Measurements from ENCODE around the gene HPCA.

HPCA gene

GRCh38 chr1:32889731-32890278 lies 3.5 kb downstream of the HPCA start:
- no peak for DNase-seq (ENCODE audit: low read depth in 1 of 2, low spot score in 1 of 2)

DNA sequence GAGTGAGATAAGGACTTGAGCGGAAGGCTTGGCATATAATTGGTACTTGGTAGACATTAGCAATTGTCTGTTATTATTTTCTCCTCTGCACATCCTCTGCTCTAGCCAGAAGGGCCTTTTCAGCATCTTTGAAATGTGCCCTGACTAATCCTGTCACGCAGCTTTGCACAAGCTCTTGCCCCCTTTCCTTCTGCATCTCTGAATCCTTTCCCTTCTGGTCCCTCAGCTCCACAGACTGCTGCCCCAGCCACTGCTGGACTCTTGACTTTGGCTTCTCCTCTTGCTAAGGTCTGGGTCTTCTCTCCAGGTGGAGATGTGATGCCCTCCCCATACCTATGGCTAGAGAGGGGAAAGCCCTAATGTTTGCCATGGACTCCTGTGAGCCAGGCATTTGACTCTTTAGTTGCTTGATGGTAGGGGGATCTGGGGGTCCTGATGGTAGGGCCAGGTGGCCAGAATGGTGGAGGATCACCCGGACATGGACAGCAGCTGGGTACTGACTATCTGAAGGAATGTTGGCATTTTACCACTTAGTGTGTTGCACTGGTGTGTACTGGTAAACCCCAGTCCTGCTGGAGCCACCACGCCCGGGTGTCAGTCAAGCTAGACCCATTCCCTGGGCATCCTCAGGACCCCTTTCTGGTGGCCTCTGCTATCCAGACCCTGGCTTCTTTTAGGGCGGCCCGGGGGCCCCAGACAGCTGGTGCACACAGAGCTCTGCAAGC lies 4.4 kb downstream of the HPCA start:
- DNase-seq (ENCODE audit: low read depth in 1 of 2, low spot score in 1 of 2) = no peak

GRCh38 chr1:32891241-32891570 lies 4.9 kb downstream of the HPCA start:
- no peak for DNase-seq (ENCODE audit: low read depth in 1 of 2, low spot score in 1 of 2)

GRCh38 chr1:32891630-32892029 lies 5.3 kb downstream of the HPCA start:
- no peak for DNase-seq (ENCODE audit: low read depth in 1 of 2, low spot score in 1 of 2)

GRCh38 chr1:32892368-32893197 lies 6.3 kb downstream of the HPCA start:
- no peak for DNase-seq (ENCODE audit: low read depth in 1 of 2, low spot score in 1 of 2)

- no peak for DNase-seq (ENCODE audit: low read depth in 1 of 2, low spot score in 1 of 2)
These were observed 7.1 kb downstream of the HPCA start for GRCh38 chr1:32893198-32894018.

GRCh38 chr1:32894019-32894600 lies 7.8 kb downstream of the HPCA start:
- no peak for DNase-seq (ENCODE audit: low read depth in 1 of 2, low spot score in 1 of 2)

GRCh38 chr1:32894681-32895080 lies 8.4 kb downstream of the HPCA start:
- DNase-seq (ENCODE audit: low read depth in 1 of 2, low spot score in 1 of 2) = no peak

DNA sequence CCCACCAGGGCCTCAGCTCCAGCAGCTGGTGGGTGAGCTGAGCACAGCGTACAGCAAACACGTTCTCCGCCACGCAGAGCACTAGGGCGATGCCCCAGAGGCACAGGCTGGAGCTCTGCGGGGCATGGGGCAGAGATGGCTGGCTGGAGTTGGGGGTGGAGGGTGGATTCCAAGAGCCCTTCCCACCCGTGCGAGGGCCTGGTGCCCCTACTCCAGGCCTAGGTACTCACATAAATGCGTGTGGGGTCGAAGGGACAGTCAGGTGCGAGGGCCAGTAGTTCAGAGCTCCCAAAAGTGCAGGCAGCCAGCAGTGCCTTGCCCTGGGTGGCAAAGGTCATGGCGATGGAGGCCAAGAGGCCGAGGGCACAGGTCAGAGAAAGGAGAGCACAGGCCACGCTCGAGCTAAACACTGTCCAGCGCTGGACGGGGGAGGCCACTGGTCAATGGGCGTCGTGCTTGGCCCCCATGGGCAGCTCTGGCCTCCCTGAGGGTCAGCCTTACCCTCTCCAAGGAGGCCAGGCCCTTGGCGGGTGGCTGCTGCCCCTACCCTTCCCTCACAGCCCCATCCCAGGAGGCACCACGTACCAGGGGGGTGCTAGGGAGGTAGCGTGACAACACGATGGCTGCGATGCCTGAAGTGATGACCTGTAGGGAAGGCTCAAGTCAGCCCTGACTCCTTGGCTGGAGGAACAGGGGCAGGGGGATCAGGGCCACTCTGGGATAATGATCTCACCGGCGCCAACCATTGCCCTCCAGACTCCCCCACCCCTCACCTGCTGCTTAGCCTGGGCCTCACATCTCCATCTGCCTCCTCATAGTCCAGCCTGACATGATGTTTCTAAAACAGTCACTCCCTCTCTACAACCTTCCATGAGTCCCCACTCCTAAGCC lies 9.3 kb downstream of the HPCA start:
- no peak for DNase-seq (ENCODE audit: low read depth in 1 of 2, low spot score in 1 of 2)

DNA sequence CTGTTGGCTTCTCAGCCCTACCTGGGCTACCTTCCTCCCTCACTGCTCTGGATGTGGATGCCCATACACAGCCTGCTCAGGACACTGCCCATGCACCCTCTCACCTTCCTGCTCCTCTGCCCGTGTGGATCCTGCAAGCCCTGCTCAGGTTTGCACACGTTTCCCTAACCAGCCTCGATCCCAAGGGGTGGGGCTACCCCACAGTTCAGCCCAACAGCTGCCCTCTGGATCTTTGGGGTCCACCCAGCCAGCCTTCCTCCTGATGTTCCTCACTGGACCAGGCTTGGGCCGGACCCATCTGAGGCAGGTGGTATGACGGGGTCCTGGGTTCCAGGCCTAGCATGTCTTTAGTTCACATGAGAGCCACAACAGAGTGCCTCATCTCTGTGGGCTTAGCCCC lies 10.2 kb downstream of the HPCA start:
- no peak for DNase-seq (ENCODE audit: low read depth in 1 of 2, low spot score in 1 of 2)

- no peak for DNase-seq (ENCODE audit: low read depth in 1 of 2, low spot score in 1 of 2)
These were observed 11.1 kb downstream of the HPCA start for GRCh38 chr1:32897082-32898049.

GRCh38 chr1:32898056-32898455 lies 11.8 kb downstream of the HPCA start:
- no peak for DNase-seq (ENCODE audit: low read depth in 1 of 2, low spot score in 1 of 2)

DNA sequence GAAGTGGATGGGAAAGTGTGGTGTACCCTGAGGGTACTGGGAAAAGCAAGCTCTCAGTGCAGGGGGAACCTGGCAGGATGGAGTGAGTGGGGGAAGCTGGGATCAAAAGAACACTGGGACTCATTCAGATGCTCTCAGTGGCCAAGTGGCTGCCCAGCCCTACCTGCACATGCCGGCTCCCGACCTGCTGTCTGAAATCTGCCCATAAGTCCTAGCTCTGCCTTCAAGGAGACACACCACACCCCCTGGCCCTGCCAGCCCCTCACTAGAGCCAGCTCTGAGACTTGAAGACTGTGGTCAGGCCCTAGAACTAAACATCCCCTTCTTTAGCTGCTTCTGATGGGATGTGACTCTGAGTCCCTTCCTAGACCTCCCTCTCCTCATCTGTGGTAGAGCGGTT lies 12.7 kb downstream of the HPCA start:
- no peak for DNase-seq (ENCODE audit: low read depth in 1 of 2, low spot score in 1 of 2)

GRCh38 chr1:32899586-32900296 lies 13.4 kb downstream of the HPCA start:
- no peak for DNase-seq (ENCODE audit: low read depth in 1 of 2, low spot score in 1 of 2)

DNA sequence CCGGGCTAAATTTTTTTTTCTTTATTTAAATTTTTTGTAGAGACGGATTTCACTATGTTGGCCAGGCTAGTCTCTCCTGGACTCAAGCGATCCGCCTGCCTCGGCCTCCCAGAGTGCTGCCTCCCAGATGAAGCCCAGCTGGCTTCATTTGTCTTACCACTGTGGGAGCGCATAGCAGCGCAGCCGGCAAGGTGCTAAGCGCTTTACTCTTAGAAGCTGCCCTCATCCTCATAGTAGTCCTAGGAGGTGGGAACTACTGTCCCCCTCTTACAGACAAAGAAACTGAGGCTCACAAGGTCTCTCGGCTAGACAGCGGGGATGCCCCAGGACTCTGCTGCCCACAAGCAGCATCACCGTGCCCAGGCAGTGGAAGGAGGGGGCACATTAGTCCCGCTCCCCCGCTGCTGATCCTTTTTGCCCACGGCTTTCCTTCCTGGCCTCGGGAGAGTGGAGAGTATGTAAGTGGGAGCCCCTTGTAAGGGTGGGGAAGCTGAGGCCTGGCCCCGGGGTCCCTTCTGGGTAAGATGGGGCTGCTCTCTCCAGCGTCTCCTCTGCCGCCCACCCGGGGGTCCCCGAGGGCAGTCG lies 14.2 kb downstream of the HPCA start:
- no peak for DNase-seq (ENCODE audit: low read depth in 1 of 2, low spot score in 1 of 2)

GRCh38 chr1:32900956-32901822 lies 14.9 kb downstream of the HPCA start, which contains the start of gene TMEM54:
Gene TMEM54, minus strand, starts transcription at chr1:32901389. Its CDS starts 151 bp downstream, at chr1:32901238.
- no peak for DNase-seq (ENCODE audit: low read depth in 1 of 2, low spot score in 1 of 2)

Data from activated CD4-positive, alpha-beta T cell treated with anti-CD3 and anti-CD28 coated beads, Interleukin-2, amount 50 U/mL, for 24 hours (primary cell).